K562 (cell line): ENCODE results near the gene SPNS1. TPM values are rescaled to one million over a fixed set of nuclear protein-coding genes. Genes with fewer than 3 reads are reported as not detected.
A peak's percentile ranks its signal among the peaks of the same experiment; 100 is the strongest.

Experiments
- CHD1 ChIP-seq: fragments of 200-600 bp; sonication (generic); IDR thresholded peaks from one replicate; pipeline ENCODE4 v1.6.1; 2012; ENCODE audit warnings: mild to moderate bottlenecking, moderate library complexity, low read length, inconsistent platforms
- EP300 ChIP-seq: IDR thresholded peaks from 2 replicates; pipeline ENCODE4 v1.6.1; 2012; ENCODE audit warnings: low read length, improper control_type of control experiment
- ETV5 ChIP-seq: sonication (generic); formaldehyde crosslinking; IDR thresholded peaks from 2 replicates; pipeline ENCODE4 v1.4.0; 2020; ENCODE audit warnings: low read depth, mild to moderate bottlenecking, missing genetic modification reagents
- FOXP4 ChIP-seq: sonication (generic); formaldehyde crosslinking; IDR thresholded peaks from 2 replicates; pipeline ENCODE4 v1.8.0; 2022; ENCODE audit warnings: mild to moderate bottlenecking, missing genetic modification reagents, borderline replicate concordance
- HNRNPK ChIP-seq: fragments of 200-400 bp; formaldehyde crosslinking; IDR thresholded peaks from one replicate; pipeline ENCODE4 v1.6.1; 2018; ENCODE audit warnings: mild to moderate bottlenecking, low read depth, low read length; ENCODE audit not compliant: poor library complexity, severe bottlenecking
- HNRNPL ChIP-seq: fragments of 200-400 bp; formaldehyde crosslinking; IDR thresholded peaks from 2 replicates; pipeline ENCODE4 v1.6.1; 2017; ENCODE audit warnings: low read depth, mild to moderate bottlenecking, low read length
- MTF1 ChIP-seq: fragments of 250-450 bp; sonication (Bioruptor Pico); IDR thresholded peaks from 2 replicates; pipeline ENCODE4 v1.9.0; 2021; ENCODE audit warnings: moderate library complexity, mild to moderate bottlenecking, inconsistent platforms, borderline replicate concordance
- NR2F6 ChIP-seq: fragments of 450-650 bp; formaldehyde crosslinking; IDR thresholded peaks from 2 replicates; pipeline ENCODE4 v1.4.0; 2020; ENCODE audit warnings: mild to moderate bottlenecking
- POU5F1 ChIP-seq: fragments of 150-350 bp; IDR thresholded peaks from 2 replicates; pipeline ENCODE4 v1.6.1; 2014; ENCODE audit warnings: borderline replicate concordance, low read length, low read depth, mild to moderate bottlenecking; ENCODE audit not compliant: partially characterized antibody
- RB1 ChIP-seq: fragments of 450-650 bp; IDR thresholded peaks from 2 replicates; pipeline ENCODE4 v1.6.1; 2017; ENCODE audit warnings: low read depth, mild to moderate bottlenecking
- RBM25 ChIP-seq: fragments of 200-400 bp; formaldehyde crosslinking; IDR thresholded peaks from 2 replicates; pipeline ENCODE4 v1.6.1; 2018; ENCODE audit warnings: low read length, low read depth, moderate library complexity; ENCODE audit not compliant: severe bottlenecking
- SAFB ChIP-seq: fragments of 200-400 bp; formaldehyde crosslinking; IDR thresholded peaks from 2 replicates; pipeline ENCODE4 v1.6.1; 2017; ENCODE audit warnings: low read depth, low read length, borderline replicate concordance
- SETDB1 ChIP-seq: IDR thresholded peaks from one replicate; pipeline ENCODE4 v1.6.1; 2012; ENCODE audit warnings: low read length, control low read depth, inconsistent platforms
- SNRNP70 ChIP-seq: fragments of 200-400 bp; formaldehyde crosslinking; optimal IDR thresholded peaks from 2 replicates; pipeline ENCODE3; 2017; ENCODE audit warnings: low read depth, low read length
- SRSF9 ChIP-seq: fragments of 200-400 bp; formaldehyde crosslinking; IDR thresholded peaks from 2 replicates; pipeline ENCODE4 v1.6.1; 2017; ENCODE audit warnings: low read depth, low read length, borderline replicate concordance
- ZNF124 ChIP-seq: sonication (generic); formaldehyde crosslinking; IDR thresholded peaks from 2 replicates; pipeline ENCODE4 v1.8.1; 2022; ENCODE audit warnings: missing genetic modification reagents
- ZNF197 ChIP-seq: fragments of 200-800 bp; sonication (Bioruptor generic); IDR thresholded peaks from 2 replicates; pipeline ENCODE4 v1.6.1; 2016; ENCODE audit warnings: low read depth, missing genetic modification characterization, missing compliant biosample characterization
- ZNF655 ChIP-seq: fragments of 250-450 bp; sonication (Bioruptor Pico); IDR thresholded peaks from 2 replicates; pipeline ENCODE4 v1.5.0; 2021
- polyA plus RNA-seq, 8 experiments: library from polyadenylated mRNA; depleted of rRNA in 4 of 8; stranded (reverse) in 5 of 8; unstranded in 3 of 8; fragments of >200 nt; fragmentation: Nextera tagmentation in 2 of 8; fragmentation: Illumina TruSeq in 1 of 8; extraction: Ambion mirVana in 2 of 8; extraction: Trizol in 1 of 8; gene quantifications; 2 replicates each; pipeline versions ENCODE4 v1.2.1 to v1.2.3, GENCODE V29; 2011 to 2014; ENCODE audit warnings: inconsistent platforms in 1 of 8, missing spikeins in 1 of 8
- total RNA-seq, 7 experiments: library from RNA; depleted of rRNA in 6 of 7; stranded (reverse); fragments of >200 nt in 6 of 7; fragmentation: Illumina TruSeq in 2 of 7; extraction: Trizol in 2 of 7; gene quantifications; 2 replicates each; pipeline versions ENCODE4 v1.2.1 to v1.2.3, GENCODE V29; 2011 to 2021; ENCODE audit warnings: low replicate concordance in 1 of 7
- TF ChIP-seq, protein P1 (sequence below): sonication (generic); formaldehyde crosslinking; IDR thresholded peaks from 2 replicates; pipeline ENCODE4 v1.8.0; 2022; ENCODE audit warnings: mild to moderate bottlenecking, low read depth, missing genetic modification reagents
- TF ChIP-seq, protein P2 (sequence below): fragments of 250-450 bp; sonication (Bioruptor Pico); IDR thresholded peaks from 2 replicates; pipeline ENCODE4 v1.4.0; 2020; ENCODE audit warnings: mild to moderate bottlenecking, moderate library complexity

The SPNS1 gene
- total and polyA plus RNA-seq, 9 of the 15 experiments (the other 6 are each of a cell fraction or from before 2014, with no cell fraction given) = 0.58 to 64.9 (median 13.7) TPM

GRCh38 chr16:28950648-28951409, 23.7 kb upstream of the SPNS1 start, which contains the start of gene NFATC2IP (continued):
- TF ChIP-seq POU5F1 (no peak), ZNF197 (CRISPR knock-in tag) (no peak), FOXP4 (CRISPR knock-in tag) (0 out of 2 replicates have a peak, but pooled peaks have one; percentile 38), NR2F6 (CRISPR knock-in tag) (no peak), SAFB (no peak), MTF1 (CRISPR knock-in tag) (no peak), SNRNP70 (no peak), SRSF9 (no peak), HNRNPL (no peak), ETV5 (peak; percentile 63; the same call in 1 of the 2 replicates), ZNF655 (CRISPR knock-in tag) (no peak), ZNF124 (CRISPR knock-in tag) (no peak), CHD1 (peak; percentile 78), SETDB1 (no peak), EP300 (no peak), RB1 (peak; percentile 87), HNRNPK (no peak), RBM25 (peak; percentile 91)
- TF ChIP-seq, protein P1, sequence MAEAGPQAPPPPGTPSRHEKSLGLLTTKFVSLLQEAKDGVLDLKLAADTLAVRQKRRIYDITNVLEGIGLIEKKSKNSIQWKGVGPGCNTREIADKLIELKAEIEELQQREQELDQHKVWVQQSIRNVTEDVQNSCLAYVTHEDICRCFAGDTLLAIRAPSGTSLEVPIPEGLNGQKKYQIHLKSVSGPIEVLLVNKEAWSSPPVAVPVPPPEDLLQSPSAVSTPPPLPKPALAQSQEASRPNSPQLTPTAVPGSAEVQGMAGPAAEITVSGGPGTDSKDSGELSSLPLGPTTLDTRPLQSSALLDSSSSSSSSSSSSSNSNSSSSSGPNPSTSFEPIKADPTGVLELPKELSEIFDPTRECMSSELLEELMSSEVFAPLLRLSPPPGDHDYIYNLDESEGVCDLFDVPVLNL = peak; percentile 91
- TF ChIP-seq, protein P2, sequence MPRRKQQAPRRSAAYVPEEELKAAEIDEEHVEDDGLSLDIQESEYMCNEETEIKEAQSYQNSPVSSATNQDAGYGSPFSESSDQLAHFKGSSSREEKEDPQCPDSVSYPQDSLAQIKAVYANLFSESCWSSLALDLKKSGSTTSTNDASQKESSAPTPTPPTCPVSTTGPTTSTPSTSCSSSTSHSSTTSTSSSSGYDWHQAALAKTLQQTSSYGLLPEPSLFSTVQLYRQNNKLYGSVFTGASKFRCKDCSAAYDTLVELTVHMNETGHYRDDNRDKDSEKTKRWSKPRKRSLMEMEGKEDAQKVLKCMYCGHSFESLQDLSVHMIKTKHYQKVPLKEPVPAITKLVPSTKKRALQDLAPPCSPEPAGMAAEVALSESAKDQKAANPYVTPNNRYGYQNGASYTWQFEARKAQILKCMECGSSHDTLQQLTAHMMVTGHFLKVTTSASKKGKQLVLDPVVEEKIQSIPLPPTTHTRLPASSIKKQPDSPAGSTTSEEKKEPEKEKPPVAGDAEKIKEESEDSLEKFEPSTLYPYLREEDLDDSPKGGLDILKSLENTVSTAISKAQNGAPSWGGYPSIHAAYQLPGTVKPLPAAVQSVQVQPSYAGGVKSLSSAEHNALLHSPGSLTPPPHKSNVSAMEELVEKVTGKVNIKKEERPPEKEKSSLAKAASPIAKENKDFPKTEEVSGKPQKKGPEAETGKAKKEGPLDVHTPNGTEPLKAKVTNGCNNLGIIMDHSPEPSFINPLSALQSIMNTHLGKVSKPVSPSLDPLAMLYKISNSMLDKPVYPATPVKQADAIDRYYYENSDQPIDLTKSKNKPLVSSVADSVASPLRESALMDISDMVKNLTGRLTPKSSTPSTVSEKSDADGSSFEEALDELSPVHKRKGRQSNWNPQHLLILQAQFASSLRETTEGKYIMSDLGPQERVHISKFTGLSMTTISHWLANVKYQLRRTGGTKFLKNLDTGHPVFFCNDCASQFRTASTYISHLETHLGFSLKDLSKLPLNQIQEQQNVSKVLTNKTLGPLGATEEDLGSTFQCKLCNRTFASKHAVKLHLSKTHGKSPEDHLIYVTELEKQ (CRISPR knock-in tag) = no peak
